Measurements from ENCODE around the gene LPAR1.

LPAR1 gene

GRCh38 chr9:110850401-110851135, 187.7 kb downstream of the LPAR1 start:
- no peak for DNase-seq (ENCODE audit: low read depth)
- TF ChIP-seq CTCF (IDR thresholded peaks at IDR 0.05; ENCODE audit: control insufficient read depth, insufficient read depth, low read depth, low read length, missing control alignments) = no peak
- H3K4me3 ChIP-seq (ENCODE audit: control insufficient read depth, low read depth, low read length) = no peak overlapping the region

- no peak overlapping the region for H3K4me3 ChIP-seq (ENCODE audit: control insufficient read depth, low read depth, low read length)
- no peak for TF ChIP-seq CTCF (IDR thresholded peaks at IDR 0.05; ENCODE audit: control insufficient read depth, insufficient read depth, low read depth, low read length, missing control alignments)
- DNase-seq (ENCODE audit: low read depth) = no peak
Measured at GRCh38 chr9:110847671-110848070, 190.6 kb downstream of the LPAR1 start.

GRCh38 chr9:110846215-110846614, 192.1 kb downstream of the LPAR1 start:
- no peak for TF ChIP-seq CTCF (IDR thresholded peaks at IDR 0.05; ENCODE audit: control insufficient read depth, insufficient read depth, low read depth, low read length, missing control alignments)
- no peak overlapping the region for H3K4me3 ChIP-seq (ENCODE audit: control insufficient read depth, low read depth, low read length)
- DNase-seq (ENCODE audit: low read depth) = no peak

GRCh38 chr9:110844121-110844520, 194.1 kb downstream of the LPAR1 start:
- H3K4me3 ChIP-seq (ENCODE audit: control insufficient read depth, low read depth, low read length) = no peak overlapping the region

GRCh38 chr9:110842986-110843385, 195.3 kb downstream of the LPAR1 start:
- no peak overlapping the region for H3K4me3 ChIP-seq (ENCODE audit: control insufficient read depth, low read depth, low read length)
- TF ChIP-seq CTCF (IDR thresholded peaks at IDR 0.05; ENCODE audit: control insufficient read depth, insufficient read depth, low read depth, low read length, missing control alignments) = no peak
- no peak for DNase-seq (ENCODE audit: low read depth)

More at GRCh38 chr9:110844121-110844520, 194.1 kb downstream of the LPAR1 start:
- TF ChIP-seq CTCF (IDR thresholded peaks at IDR 0.05; ENCODE audit: control insufficient read depth, insufficient read depth, low read depth, low read length, missing control alignments) = no peak
- DNase-seq (ENCODE audit: low read depth) = no peak

- no peak for TF ChIP-seq CTCF (IDR thresholded peaks at IDR 0.05; ENCODE audit: control insufficient read depth, insufficient read depth, low read depth, low read length, missing control alignments)
- no peak for DNase-seq (ENCODE audit: low read depth)
- no peak overlapping the region for H3K4me3 ChIP-seq (ENCODE audit: control insufficient read depth, low read depth, low read length)
Measured at GRCh38 chr9:110842169-110842568, 196.1 kb downstream of the LPAR1 start.
